ENCODE measurements around the gene TMPRSS3. TPM values are rescaled to one million over a fixed set of nuclear protein-coding genes. Genes with fewer than 3 reads are reported as not detected.

The TMPRSS3 gene
- total RNA-seq, 1 donor from 2014 or later, result 4.1 TPM

DNA sequence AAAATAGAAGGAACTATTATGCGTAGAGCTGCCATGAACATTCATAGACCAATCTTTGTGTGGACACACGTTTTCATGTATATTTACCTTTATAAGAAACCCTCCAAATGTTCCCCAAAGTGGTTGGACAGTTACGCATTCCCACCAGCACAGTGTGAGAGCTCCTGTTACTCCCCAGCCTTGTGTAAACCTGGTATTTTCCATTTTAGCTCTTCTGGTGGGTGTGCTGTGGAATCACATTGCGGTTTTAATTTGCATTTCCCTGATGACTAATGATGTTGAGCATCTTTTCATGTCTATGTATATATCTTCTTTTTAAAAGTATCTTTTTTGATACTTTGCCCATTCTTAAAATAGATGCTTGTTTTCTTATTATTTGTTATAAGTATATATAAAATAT, 4.7 kb upstream of the TMPRSS3 start:
- Histone ChIP-seq H3K4me3 (ENCODE audit: low read depth, low read length) (no peak overlapping the region), H3K36me3 (ENCODE audit: control insufficient read depth, insufficient read depth, low read length) (no peaks in the 10 kb centered on the region), H3K27me3 (ENCODE audit: control insufficient read depth, insufficient read depth, low read length) (no peaks in the 10 kb centered on the region)
- DNase-seq (ENCODE audit: low read depth), result no peak
- TF ChIP-seq, protein P1, sequence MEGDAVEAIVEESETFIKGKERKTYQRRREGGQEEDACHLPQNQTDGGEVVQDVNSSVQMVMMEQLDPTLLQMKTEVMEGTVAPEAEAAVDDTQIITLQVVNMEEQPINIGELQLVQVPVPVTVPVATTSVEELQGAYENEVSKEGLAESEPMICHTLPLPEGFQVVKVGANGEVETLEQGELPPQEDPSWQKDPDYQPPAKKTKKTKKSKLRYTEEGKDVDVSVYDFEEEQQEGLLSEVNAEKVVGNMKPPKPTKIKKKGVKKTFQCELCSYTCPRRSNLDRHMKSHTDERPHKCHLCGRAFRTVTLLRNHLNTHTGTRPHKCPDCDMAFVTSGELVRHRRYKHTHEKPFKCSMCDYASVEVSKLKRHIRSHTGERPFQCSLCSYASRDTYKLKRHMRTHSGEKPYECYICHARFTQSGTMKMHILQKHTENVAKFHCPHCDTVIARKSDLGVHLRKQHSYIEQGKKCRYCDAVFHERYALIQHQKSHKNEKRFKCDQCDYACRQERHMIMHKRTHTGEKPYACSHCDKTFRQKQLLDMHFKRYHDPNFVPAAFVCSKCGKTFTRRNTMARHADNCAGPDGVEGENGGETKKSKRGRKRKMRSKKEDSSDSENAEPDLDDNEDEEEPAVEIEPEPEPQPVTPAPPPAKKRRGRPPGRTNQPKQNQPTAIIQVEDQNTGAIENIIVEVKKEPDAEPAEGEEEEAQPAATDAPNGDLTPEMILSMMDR (IDR thresholded peaks at IDR 0.05; ENCODE audit: insufficient read depth, low read length, poor library complexity, severe bottlenecking), result no peak

DNA sequence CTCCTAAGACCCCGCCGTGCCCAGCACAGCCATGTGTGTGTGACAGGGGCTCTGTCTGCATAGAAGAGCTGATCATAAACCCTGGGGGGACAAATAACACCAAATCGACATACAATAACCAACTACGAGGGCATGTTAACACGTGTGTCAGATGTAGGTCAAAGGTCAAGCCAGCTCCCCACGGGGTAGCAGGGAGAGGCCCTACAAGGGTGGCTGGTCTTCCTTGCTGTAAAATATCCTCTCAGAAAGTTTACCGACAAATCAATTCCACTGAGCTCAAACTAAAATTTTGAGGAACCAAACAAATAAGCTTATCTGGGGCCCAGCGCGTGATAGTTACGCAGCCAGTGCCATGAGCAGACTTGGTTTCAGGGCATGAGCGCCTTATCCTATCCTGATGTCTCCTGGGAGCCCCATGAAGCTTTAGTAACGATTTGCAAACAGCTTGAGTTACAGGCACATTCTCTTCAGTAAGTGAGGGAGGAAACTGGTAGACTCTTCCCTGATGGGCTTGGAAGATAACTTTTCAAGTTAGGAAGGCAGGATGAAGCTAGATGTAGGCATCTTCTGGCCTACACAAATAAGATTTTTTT, 2.7 kb upstream of the TMPRSS3 start:
- no peaks in the 10 kb centered on the region for H3K27me3 ChIP-seq (ENCODE audit: control insufficient read depth, insufficient read depth, low read length)

GRCh38 chr21:42397746-42398394, 2.0 kb upstream of the TMPRSS3 start:
- TF ChIP-seq, protein P1 (IDR thresholded peaks at IDR 0.05; ENCODE audit: insufficient read depth, low read length, poor library complexity, severe bottlenecking), result no peak
- Histone ChIP-seq H3K27me3 (ENCODE audit: control insufficient read depth, insufficient read depth, low read length) (no peaks in the 10 kb centered on the region), H3K36me3 (ENCODE audit: control insufficient read depth, insufficient read depth, low read length) (no peaks in the 10 kb centered on the region), H3K4me3 (ENCODE audit: low read depth, low read length) (no peak overlapping the region)
- DNase-seq (ENCODE audit: low read depth), result no peak

More for the DNA sequence above, 2.7 kb upstream of the TMPRSS3 start:
- Histone ChIP-seq H3K36me3 (ENCODE audit: control insufficient read depth, insufficient read depth, low read length) (no peaks in the 10 kb centered on the region), H3K4me3 (ENCODE audit: low read depth, low read length) (no peak overlapping the region)
- TF ChIP-seq, protein P1 (IDR thresholded peaks at IDR 0.05; ENCODE audit: insufficient read depth, low read length, poor library complexity, severe bottlenecking), result no peak
- no peak for DNase-seq (ENCODE audit: low read depth)

DNA sequence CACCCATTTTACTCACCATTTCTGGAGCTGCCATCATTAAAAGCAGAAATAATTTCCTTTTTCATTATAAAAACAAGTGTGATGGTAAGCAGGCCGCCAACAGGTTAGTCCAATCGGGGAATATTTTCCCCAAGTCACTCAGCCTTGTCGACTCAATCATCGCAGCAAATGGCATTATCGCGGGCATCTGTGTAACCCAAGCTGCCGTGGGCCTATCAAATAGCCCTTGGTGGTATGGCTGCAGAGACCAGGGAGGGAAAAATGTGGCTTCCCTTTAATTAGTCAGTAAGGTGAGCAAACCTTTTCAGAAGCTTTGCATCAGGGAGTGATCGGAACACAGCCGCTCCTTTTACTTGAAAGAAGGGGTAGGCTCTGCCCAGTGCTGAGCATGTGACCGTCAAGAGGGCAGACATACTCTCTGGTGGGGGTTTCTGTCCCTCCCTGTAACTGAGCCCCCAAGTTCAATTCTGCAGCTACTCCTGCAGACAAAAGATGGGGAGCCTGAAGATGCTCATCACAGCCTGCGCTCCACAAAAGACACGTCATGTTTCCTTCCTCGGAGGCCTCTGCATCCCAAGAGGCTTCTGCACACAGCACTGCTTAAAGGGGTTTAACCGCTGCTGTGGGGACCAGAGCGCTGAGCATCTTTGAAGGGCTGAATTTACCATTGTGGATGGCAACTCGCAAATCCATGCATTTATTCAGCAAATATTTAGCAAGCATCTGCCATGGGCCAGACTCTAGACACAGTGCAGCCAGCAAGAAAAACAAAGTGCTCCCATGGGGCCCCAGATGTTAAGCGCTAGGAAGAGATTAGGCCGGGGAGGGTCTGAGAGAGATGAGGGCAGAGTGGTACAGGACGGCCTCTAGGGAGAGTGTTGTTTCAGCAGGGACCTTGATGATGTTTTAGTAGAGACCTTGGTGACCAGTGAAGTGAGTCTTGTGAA, 1.2 kb upstream of the TMPRSS3 start:
- Histone ChIP-seq H3K4me3 (ENCODE audit: low read depth, low read length) (no peak overlapping the region), H3K27me3 (ENCODE audit: control insufficient read depth, insufficient read depth, low read length) (no peaks in the 10 kb centered on the region), H3K36me3 (ENCODE audit: control insufficient read depth, insufficient read depth, low read length) (no peaks in the 10 kb centered on the region)
- DNase-seq (ENCODE audit: low read depth), result no peak
- TF ChIP-seq, protein P1 (IDR thresholded peaks at IDR 0.05; ENCODE audit: insufficient read depth, low read length, poor library complexity, severe bottlenecking), result no peak

DNA sequence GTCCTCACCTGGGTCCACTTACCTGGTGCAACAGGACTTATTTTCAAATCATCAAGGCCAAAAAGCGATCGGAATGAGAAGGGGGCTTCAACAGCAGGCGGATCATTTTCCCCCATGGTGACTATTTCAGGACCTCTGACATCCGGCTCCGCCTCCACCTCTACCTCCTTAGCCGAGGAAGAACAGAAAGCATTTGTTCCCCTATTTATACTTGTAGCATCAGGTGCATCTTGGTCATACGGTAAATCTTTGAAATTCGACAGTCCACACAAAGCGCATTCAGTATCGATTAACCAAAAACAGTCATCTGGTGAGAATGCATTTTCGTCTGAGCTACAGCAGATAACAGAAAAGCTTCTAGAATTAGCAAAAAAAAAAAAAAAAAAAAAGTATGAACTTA, 550 bp downstream of the TMPRSS3 start:
- TF ChIP-seq, protein P1 (IDR thresholded peaks at IDR 0.05; ENCODE audit: insufficient read depth, low read length, poor library complexity, severe bottlenecking), result no peak
- no peak for DNase-seq (ENCODE audit: low read depth)

More for the DNA sequence above, 550 bp downstream of the TMPRSS3 start:
- Histone ChIP-seq H3K27me3 (ENCODE audit: control insufficient read depth, insufficient read depth, low read length) (no peaks in the 10 kb centered on the region), H3K36me3 (ENCODE audit: control insufficient read depth, insufficient read depth, low read length) (no peaks in the 10 kb centered on the region), H3K4me3 (ENCODE audit: low read depth, low read length) (no peak overlapping the region)
